ENCODE data around the gene MCC.

MCC gene

DNA sequence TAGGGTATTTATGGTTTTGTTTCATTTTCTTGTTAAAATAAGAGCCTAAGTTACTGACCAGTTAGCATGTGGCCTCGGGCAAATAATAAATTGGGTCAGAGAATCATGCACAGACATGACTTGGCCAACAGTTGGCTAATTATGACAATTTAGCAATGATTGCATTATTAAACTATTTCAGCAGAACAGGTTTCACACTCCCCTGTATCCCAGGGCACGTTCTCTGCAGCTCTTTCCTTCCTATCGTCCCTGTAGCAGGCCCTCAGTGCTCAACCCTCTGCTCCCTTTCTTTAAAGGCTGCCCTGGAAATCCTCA lies 221.4 kb downstream of the MCC start:
- Histone ChIP-seq H3K27ac (ENCODE audit: low read length) (no peak overlapping the region), H3K79me2 (ENCODE audit: low read length) (peaks cover 95% of the 10 kb centered on the region), H3K4me3 (ENCODE audit: low read length) (no peak overlapping the region), H3K9ac (ENCODE audit: low read length) (no peak overlapping the region), H4K20me1 (ENCODE audit: insufficient read depth, low read length) (no peaks in the 10 kb centered on the region), H3F3A (ENCODE audit: insufficient read depth, low read length) (peaks cover 27% of the 10 kb centered on the region), H3K4me1 (ENCODE audit: low read length) (peaks cover 24% of the 10 kb centered on the region), H3K4me2 (ENCODE audit: low read depth, low read length) (no peak overlapping the region), H3K27me3 (replicated peaks; ENCODE audit: insufficient read depth, low read length) (no peaks in the 10 kb centered on the region), H2AFZ (ENCODE audit: low read length) (no peak overlapping the region), H3K9me3 (replicated peaks; ENCODE audit: insufficient read depth, low read length) (no peaks in the 10 kb centered on the region), H3K36me3 (replicated peaks; ENCODE audit: insufficient read depth, low read length) (no peaks in the 10 kb centered on the region), H3K9me2 (replicated peaks; ENCODE audit: insufficient read depth, low read length) (no peaks in the 10 kb centered on the region)
- no peak for DNase-seq
- TF ChIP-seq EZH2phosphoT487 (IDR thresholded peaks at IDR 0.05; ENCODE audit: low read length) (no peak), EZH2 (optimal IDR thresholded peaks at IDR 0.05; ENCODE audit: low read depth, low read length) (no peak)
- TF ChIP-seq, protein P1, sequence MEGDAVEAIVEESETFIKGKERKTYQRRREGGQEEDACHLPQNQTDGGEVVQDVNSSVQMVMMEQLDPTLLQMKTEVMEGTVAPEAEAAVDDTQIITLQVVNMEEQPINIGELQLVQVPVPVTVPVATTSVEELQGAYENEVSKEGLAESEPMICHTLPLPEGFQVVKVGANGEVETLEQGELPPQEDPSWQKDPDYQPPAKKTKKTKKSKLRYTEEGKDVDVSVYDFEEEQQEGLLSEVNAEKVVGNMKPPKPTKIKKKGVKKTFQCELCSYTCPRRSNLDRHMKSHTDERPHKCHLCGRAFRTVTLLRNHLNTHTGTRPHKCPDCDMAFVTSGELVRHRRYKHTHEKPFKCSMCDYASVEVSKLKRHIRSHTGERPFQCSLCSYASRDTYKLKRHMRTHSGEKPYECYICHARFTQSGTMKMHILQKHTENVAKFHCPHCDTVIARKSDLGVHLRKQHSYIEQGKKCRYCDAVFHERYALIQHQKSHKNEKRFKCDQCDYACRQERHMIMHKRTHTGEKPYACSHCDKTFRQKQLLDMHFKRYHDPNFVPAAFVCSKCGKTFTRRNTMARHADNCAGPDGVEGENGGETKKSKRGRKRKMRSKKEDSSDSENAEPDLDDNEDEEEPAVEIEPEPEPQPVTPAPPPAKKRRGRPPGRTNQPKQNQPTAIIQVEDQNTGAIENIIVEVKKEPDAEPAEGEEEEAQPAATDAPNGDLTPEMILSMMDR (IDR thresholded peaks at IDR 0.05; ENCODE audit: low read length) = no peak

DNA sequence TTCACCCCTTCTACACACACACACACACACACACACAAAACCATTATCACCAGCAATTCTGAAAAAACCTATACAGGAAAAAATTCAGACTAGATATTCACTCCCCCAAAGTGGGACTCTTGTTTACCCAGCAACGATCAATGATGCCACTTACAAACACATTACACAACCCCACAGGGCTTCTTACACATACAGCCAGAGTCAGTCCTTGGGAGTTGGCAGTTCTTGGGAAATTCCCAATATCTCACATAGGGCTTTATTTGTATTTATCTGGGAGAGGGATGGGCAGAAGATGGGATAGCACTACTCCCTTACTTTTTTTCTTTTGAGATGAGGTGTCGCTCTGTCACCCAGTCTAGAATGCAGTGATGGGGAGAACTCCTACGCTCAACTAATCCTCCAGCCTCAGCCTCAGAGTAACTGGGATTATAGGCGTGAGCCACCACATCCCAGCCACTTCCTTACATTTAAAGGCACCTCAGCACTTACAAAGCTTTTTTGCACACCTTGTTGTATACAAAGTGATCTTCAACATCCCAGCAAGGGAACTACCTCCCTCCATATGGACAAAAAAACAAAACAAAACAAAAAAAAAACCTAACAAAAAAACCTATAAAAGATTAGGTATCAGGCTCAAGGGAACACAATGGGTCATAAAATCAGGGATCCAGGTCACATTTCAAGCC lies 221.9 kb downstream of the MCC start:
- Histone ChIP-seq H2AFZ (ENCODE audit: low read length) (no peak overlapping the region), H3K4me2 (ENCODE audit: low read depth, low read length) (no peak overlapping the region), H3K36me3 (replicated peaks; ENCODE audit: insufficient read depth, low read length) (no peaks in the 10 kb centered on the region), H3K4me3 (ENCODE audit: low read length) (no peak overlapping the region), H3F3A (ENCODE audit: insufficient read depth, low read length) (peaks cover 32% of the 10 kb centered on the region), H3K9me2 (replicated peaks; ENCODE audit: insufficient read depth, low read length) (no peaks in the 10 kb centered on the region), H3K79me2 (ENCODE audit: low read length) (peaks cover 95% of the 10 kb centered on the region), H3K9me3 (replicated peaks; ENCODE audit: insufficient read depth, low read length) (no peaks in the 10 kb centered on the region), H3K9ac (ENCODE audit: low read length) (no peak overlapping the region), H3K27ac (ENCODE audit: low read length) (no peak overlapping the region), H4K20me1 (ENCODE audit: insufficient read depth, low read length) (no peaks in the 10 kb centered on the region), H3K4me1 (ENCODE audit: low read length) (peaks cover 29% of the 10 kb centered on the region), H3K27me3 (replicated peaks; ENCODE audit: insufficient read depth, low read length) (no peaks in the 10 kb centered on the region)
- TF ChIP-seq, protein P1 (IDR thresholded peaks at IDR 0.05; ENCODE audit: low read length) = no peak
- no peak for DNase-seq

DNA sequence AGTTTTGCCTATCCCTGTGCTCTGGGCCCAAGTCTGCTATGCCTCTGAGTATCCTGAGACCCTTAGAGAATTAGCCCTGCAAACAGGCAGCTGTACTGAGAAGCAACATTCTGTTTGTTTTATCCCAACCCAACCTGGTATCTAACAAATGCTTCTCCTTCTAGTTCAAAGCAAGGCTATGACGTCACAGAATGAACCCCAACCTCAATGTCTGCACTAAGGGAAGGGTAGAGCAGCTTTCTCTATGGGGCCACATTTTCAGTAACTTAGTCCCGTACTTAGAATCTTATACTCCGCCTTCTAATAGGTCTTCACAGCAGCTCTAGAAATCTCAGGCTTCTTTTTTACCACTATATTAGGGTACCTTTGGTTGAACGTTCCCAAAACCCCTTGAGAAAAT lies 223.1 kb downstream of the MCC start:
- Histone ChIP-seq H3K27ac (ENCODE audit: low read length) (no peak overlapping the region), H3K9me2 (replicated peaks; ENCODE audit: insufficient read depth, low read length) (no peaks in the 10 kb centered on the region), H3K36me3 (replicated peaks; ENCODE audit: insufficient read depth, low read length) (no peaks in the 10 kb centered on the region), H3K9ac (ENCODE audit: low read length) (no peak overlapping the region), H3K4me3 (ENCODE audit: low read length) (no peak overlapping the region), H3K9me3 (replicated peaks; ENCODE audit: insufficient read depth, low read length) (no peaks in the 10 kb centered on the region), H3K4me2 (ENCODE audit: low read depth, low read length) (no peak overlapping the region), H2AFZ (ENCODE audit: low read length) (no peak overlapping the region), H3K79me2 (ENCODE audit: low read length) (peaks cover 95% of the 10 kb centered on the region), H3K4me1 (ENCODE audit: low read length) (peaks cover 41% of the 10 kb centered on the region), H3K27me3 (replicated peaks; ENCODE audit: insufficient read depth, low read length) (no peaks in the 10 kb centered on the region), H4K20me1 (ENCODE audit: insufficient read depth, low read length) (no peaks in the 10 kb centered on the region), H3F3A (ENCODE audit: insufficient read depth, low read length) (peaks cover 36% of the 10 kb centered on the region)
- DNase-seq = no peak
- TF ChIP-seq EZH2phosphoT487 (IDR thresholded peaks at IDR 0.05; ENCODE audit: low read length) (no peak), EZH2 (optimal IDR thresholded peaks at IDR 0.05; ENCODE audit: low read depth, low read length) (no peak)
- TF ChIP-seq, protein P1 (IDR thresholded peaks at IDR 0.05; ENCODE audit: low read length) = no peak

All from MM.1S (cell line).